HG03354 (cell line): Measurements from ENCODE around the gene NCKAP1.
"Not testable (repeated sequence)": the region's sequence is repeated elsewhere in the genome, so short reads cannot be mapped to it uniquely, and the experiment has no call there.

ENCODE experiments used
- ATAC-seq: cut with Tn5 transposase; IDR thresholded peaks from one replicate; pipeline ENCODE4 v1.9.1; 2021; ENCODE audit warnings: mild to moderate bottlenecking; ENCODE audit not compliant: unreplicated experiment, poor library complexity, severe bottlenecking

NCKAP1 gene

DNA sequence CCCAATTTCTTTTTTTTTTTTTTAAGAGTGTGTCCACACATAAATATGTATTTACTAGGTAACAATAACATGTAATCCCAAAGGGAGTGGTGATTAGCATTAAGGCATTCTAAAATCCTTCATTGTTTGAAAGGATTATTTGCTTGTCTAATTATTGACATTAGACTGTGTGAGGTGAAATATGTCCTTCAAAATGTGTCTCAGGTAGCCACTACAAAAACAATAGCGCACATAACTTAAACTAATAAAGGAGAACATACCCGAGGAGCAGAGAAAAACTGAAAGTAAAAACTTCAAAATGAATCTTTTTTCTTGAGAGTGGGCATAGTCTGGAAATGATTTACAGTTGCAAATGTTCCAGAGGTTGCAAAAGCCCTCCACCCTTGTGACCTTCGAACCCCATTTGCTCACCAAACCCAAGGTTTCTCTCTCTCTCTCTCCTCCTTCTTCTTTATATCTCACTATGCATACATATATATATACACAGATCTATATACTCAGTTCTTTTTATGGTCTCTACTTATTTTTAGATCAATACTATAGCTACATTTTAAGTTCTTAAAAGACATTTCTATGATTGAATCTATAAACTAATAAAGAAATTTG lies 147.4 kb downstream of the NCKAP1 start:
- ATAC-seq, result no peak

DNA sequence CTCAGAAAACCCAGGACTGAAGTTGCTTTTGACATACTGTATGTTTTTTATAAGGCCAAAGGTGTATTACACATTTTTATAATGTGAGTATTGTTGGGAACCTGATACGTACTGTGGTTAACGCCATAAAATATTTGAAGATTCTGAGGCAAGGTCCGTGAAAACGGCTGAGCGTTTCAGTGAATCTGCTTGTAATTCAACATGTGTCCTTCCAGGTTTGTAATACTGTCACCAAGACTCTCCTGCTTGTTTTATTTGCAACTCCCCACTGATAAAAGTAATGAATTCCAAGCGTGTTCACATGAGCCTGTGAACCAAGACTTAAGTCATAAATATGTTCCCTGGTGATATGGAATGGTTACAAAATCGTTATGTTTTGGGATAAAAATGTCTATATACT lies 148.0 kb downstream of the NCKAP1 start:
- no peak for ATAC-seq

DNA sequence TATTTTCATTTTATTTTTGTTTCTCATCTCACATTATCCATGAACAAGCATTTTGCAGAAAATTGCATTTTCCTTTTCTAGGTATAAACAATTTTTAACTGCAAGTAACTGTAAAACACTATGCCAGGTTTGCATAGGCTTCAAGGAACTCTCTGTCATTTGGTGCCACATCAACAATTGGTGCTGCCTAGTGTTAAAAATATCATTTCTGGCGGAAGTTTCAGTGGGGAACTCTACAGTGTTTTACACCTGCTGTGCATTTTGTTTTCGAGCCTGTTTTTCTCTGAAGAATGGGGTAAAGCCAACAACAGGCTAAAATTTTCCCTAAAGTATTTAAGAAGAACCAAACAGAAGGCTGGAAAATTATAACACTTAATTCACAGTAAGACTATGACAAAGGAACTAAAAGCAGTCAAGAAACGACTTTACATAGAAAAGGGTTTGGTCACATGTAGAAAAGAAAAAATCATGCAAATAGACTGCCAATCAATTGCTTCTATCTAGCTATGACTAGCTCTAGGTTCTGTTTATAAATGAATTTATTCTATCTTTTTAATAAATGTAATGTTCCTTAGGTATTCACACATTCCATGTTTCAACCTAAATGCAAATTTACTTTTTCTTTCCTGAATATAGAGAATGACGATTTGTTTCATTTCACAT lies 150.4 kb downstream of the NCKAP1 start:
- no peak for ATAC-seq

GRCh38 chr2:182887093-182887492 lies 151.2 kb downstream of the NCKAP1 start:
- ATAC-seq, result no peak

GRCh38 chr2:182885771-182886170 lies 152.5 kb downstream of the NCKAP1 start:
- ATAC-seq, result no peak

DNA sequence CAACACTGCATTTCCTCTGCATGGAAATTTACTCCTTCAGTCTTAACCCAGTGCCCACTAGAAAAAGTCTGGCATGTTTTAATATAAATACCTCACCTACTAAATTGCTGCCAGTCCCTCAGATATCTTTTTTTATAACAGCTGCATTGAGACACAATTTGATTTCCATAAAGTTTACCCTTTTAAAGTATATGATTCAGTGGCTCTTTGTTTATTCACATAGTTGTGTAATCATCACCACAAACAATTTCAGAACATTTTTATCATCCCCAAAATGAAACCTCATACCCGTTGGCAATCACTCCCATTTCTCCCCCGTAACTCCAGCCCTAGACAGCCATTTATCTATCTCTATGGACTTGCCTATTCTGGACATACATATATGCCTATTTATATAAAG lies 154.8 kb downstream of the NCKAP1 start:
- ATAC-seq, result no peak

- ATAC-seq, result not testable (repeated sequence)
Measured at GRCh38 chr2:182880100-182880499, 158.2 kb downstream of the NCKAP1 start.

GRCh38 chr2:182876653-182877052 lies 161.6 kb downstream of the NCKAP1 start:
- ATAC-seq, result not testable (repeated sequence)

GRCh38 chr2:182870227-182870626 lies 168.0 kb downstream of the NCKAP1 start:
- ATAC-seq, result no peak

DNA sequence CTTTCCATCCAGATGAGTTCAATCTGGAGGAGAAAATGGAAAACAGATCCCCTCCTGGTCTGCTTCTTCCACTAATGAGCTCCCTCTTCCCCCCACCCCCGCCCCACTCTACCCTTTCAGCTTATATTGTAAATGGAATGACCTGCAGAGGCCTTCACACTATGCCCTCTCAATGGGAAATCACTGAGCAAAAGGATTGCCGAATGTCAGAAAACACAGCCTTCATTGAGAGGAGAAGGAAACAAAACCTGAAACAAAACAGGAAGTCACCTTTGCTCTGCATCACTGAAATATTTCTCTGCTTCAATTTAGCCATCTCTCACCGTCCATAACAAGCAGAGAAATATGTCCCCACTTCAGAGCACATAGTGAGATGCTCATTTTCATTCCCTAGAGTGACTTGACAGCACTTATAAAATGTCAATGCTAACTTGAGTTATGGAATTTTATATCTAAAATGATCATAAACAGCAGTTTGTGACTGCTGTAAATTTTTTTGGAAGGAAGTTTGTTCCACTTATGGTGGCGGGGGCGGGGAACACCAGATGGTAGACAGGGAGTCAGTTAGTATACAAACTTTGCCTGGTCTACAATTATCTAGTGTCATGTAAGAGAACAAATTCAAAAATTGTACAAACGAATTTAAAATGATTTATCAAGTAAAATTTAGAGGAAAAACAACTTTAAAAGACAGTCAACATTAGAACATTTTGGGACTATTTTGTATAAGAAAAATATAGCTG lies 170.0 kb downstream of the NCKAP1 start:
- no peak for ATAC-seq

DNA sequence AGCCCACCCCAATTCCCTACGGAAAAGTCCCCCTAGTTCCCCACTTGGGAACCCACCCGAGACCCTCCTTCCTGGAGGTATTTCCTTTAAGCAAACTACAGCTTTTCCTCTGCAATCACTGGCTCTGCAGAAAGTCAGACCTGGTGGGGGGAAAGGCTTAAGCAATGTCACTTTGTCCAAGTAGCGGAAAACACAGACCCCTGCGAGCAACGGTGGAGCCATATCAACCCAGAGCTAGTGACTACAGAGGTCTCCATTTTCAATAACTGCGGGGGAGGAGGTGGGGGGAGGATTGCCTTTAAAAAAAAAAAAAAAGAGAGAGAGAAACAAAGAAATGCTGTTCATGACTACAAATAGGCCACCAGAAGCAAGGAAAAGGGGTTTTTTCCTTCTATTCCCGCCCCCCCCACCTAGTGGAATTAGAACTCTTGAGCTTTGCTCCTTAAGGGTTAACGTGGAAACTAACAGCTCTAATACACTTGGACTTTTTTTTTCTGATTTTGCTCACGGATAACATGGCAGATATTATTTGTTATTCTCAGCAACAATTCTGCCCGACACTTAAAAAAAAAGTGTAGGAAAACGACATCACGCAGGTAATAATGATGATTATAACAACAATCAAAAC lies 170.7 kb downstream of the NCKAP1 start:
- ATAC-seq, result no peak

DNA sequence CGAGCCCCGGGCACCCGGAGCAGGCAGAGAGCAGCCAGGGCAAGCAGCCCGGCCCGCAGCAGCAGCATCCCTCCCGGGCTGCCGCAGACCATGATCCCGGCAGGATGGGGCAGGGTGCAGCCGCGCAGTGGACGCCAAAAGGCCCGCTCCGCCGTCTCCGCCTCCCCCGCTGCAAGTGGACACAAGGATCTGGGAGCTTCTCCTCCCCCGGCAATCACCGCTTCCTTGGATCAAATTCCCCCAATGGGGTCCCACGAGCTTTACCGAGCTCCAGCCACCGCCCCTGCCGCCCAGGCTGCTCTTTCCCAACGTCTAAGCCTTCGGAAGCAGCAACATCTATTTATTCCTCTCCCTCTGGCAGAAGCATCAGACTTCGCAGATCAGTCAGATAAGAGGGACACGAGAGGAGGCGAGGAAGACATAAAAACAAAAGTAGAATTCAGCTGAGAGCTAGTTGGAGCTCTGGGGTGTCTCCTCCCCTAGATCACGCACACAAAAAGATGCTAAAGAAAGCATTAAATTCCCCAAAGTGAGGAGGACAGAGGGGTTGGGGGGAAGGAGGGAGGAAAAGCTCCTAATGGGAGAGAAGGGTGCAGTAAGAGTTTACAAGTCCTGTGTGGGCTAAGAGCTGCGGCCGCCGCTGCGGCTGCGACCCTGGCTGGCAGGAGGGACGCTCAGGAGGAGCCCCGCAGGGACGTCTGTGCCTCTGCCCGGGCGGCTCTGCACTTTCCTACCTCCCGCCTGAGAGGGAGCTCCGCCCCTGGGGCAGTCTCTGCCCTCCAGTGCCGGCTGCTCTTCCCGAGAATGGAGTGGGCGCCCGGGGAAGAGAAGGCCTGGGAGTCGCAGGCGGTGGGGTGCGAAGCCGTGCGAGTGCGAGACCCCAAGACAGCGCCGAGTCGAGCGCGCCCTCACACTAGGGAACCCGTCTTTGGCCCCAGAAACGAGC lies 171.5 kb downstream of the NCKAP1 start, which contains the start of gene FRZB:
FRZB (minus strand) TSS at position 177 of the 946 bp plus-strand sequence; CDS start at position 92, 85 bp downstream.
- peak; percentile 40 for ATAC-seq

GRCh38 chr2:182866095-182866460 lies 172.2 kb downstream of the NCKAP1 start:
- peak; percentile 34 for ATAC-seq

- no peak for ATAC-seq
Measured at GRCh38 chr2:182864949-182865570, 173.2 kb downstream of the NCKAP1 start.

DNA sequence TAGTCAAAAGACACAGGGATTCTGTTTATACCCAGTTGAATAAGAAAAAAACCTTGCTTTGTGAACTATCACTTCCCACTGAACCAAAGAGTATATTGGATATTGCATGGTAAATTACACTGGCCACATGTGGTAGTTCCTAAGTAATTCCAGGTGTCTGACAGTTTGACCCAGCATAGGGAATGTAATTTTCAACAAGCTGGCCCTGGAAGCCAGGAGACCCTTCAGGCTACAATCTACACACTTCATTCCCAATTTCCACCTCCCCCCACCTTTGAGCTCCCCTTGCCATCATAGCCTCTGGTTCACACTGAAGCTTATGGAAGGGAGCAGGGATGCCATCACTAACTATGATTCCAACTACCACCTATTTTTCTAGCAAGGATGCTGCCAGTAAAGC lies 174.6 kb downstream of the NCKAP1 start:
- ATAC-seq, result no peak

DNA sequence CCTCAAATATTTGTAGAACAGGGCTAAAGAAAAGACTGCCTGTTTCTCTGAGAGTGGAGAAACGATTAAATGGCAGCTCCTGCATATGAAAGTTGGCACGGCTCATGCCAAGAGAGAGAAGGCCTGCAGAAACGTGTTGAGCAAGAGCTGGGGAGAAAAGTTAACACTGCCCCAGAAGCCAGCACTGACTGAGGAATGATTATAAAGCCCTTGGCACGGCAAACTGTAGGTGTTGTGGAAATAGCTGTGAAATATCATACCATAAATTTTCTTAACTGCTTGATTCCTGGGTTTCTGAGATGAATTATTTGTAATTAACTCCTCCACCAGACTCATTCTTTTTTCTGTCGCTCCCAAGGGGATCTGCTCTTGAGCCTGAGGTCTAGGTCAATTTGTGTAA lies 176.2 kb downstream of the NCKAP1 start:
- no peak for ATAC-seq

DNA sequence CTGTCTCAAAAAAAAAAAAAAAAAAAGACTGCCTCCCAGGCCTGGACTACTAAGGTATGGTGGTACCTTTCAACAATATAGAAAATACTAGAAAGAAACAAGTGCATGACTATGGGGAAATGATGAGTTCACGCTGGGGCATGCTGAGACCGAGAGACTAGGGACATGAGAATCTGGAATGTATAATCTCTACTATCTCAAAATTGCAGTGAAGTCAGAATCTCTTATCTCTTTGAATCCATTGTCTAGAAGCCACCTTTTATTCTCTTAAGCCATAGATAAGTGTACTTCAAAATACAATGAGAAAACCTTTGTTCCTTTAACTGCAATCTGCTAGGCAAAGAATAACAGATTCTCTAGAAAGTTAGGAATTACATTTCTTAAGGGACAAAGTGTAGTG lies 177.4 kb downstream of the NCKAP1 start:
- ATAC-seq, result no peak
